Astrocyte (in vitro differentiated cells and primary cell): ENCODE measurements around the gene SLC19A1. TPM values are rescaled to one million over a fixed set of nuclear protein-coding genes. Genes with fewer than 3 reads are reported as not detected.

ENCODE experiments used
- DNase-seq: peaks from one replicate; pipeline ENCODE4 v3.0.0-alpha.2; 2010; ENCODE audit warnings: low read depth
- FAIRE-seq: peaks from 2 replicates; lab custom pipeline; 2011; peaks lifted over from hg19 to GRCh38; lab: Jason Lieb, UNC
- H2AFZ ChIP-seq: 2 replicates; pipeline ENCODE4 v1.6.0; 2012; ENCODE audit warnings: low read depth, low read length, inconsistent platforms
- H3K27ac ChIP-seq: 2 replicates; pipeline ENCODE4 v1.5.1; 2011; ENCODE audit warnings: low read depth, low read length, inconsistent platforms
- H3K27me3 ChIP-seq: 2 replicates; pipeline ENCODE4 v1.6.0; 2011; ENCODE audit warnings: low read length, inconsistent platforms; ENCODE audit not compliant: insufficient read depth
- H3K36me3 ChIP-seq: 2 replicates; pipeline ENCODE4 v1.5.1; 2011; ENCODE audit warnings: low read length, inconsistent platforms; ENCODE audit not compliant: insufficient read depth
- H3K4me1 ChIP-seq: 2 replicates; pipeline ENCODE4 v1.5.1; 2011; ENCODE audit warnings: low read length, inconsistent platforms; ENCODE audit not compliant: insufficient read depth
- H3K4me2 ChIP-seq: 2 replicates; pipeline ENCODE4 v1.6.0; 2012; ENCODE audit warnings: low read length, inconsistent platforms
- H3K4me3 ChIP-seq: 2 replicates; pipeline ENCODE4 v1.5.1; 2011; ENCODE audit warnings: low read depth, mild to moderate bottlenecking, low read length, inconsistent platforms; ENCODE audit not compliant: insufficient read depth
- H3K79me2 ChIP-seq: 2 replicates; pipeline ENCODE4 v1.6.0; 2012; ENCODE audit warnings: mild to moderate bottlenecking, low read length, inconsistent platforms; ENCODE audit not compliant: insufficient read depth
- H3K9ac ChIP-seq: 2 replicates; pipeline ENCODE4 v1.6.0; 2012; ENCODE audit warnings: mild to moderate bottlenecking, low read length, inconsistent platforms
- H3K9me3 ChIP-seq: 2 replicates; pipeline ENCODE4 v1.5.1; 2012; ENCODE audit warnings: low read depth, mild to moderate bottlenecking, low read length, inconsistent platforms; ENCODE audit not compliant: insufficient read depth
- H4K20me1 ChIP-seq: 2 replicates; pipeline ENCODE4 v1.6.0; 2012; ENCODE audit warnings: low read length, inconsistent platforms; ENCODE audit not compliant: insufficient read depth
- H3K27ac Mint-ChIP-seq: one replicate; pipeline ENCODE4 v1.8.0; 2021; ENCODE audit warnings: mild to moderate bottlenecking, mixed read lengths; ENCODE audit not compliant: unreplicated experiment
- H3K27me3 Mint-ChIP-seq: one replicate; pipeline ENCODE4 v1.8.0; 2021; ENCODE audit warnings: low read depth, mixed read lengths; ENCODE audit not compliant: unreplicated experiment
- H3K36me3 Mint-ChIP-seq: one replicate; pipeline ENCODE4 v1.8.0; 2021; ENCODE audit warnings: low read depth, mixed read lengths; ENCODE audit not compliant: unreplicated experiment
- H3K4me1 Mint-ChIP-seq: one replicate; pipeline ENCODE4 v1.8.0; 2021; ENCODE audit warnings: low read depth, mixed read lengths; ENCODE audit not compliant: unreplicated experiment
- H3K4me3 Mint-ChIP-seq: one replicate; pipeline ENCODE4 v1.8.0; 2021; ENCODE audit warnings: mild to moderate bottlenecking, moderate library complexity, mixed read lengths; ENCODE audit not compliant: unreplicated experiment
- H3K9me3 Mint-ChIP-seq: one replicate; pipeline ENCODE4 v1.8.0; 2021; ENCODE audit warnings: mild to moderate bottlenecking, mixed read lengths; ENCODE audit not compliant: unreplicated experiment
- EZH2 ChIP-seq: IDR thresholded peaks from 2 replicates; pipeline ENCODE4 v1.6.1; 2012; ENCODE audit warnings: mild to moderate bottlenecking, low read length, inconsistent platforms; ENCODE audit not compliant: insufficient read depth
- total RNA-seq: library from RNA; stranded (reverse); gene quantifications from 2 replicates; pipeline ENCODE4 v1.2.1, GENCODE V29; 2021
- TF ChIP-seq, protein P1 (sequence below): IDR thresholded peaks from 2 replicates; pipeline ENCODE4 v1.5.1; 2011; ENCODE audit warnings: low read depth, mild to moderate bottlenecking, inconsistent platforms, low read length, moderate library complexity; ENCODE audit not compliant: insufficient read depth

Gene SLC19A1
- total RNA-seq, 1 donor from 2014 or later = 11.7 TPM

DNA sequence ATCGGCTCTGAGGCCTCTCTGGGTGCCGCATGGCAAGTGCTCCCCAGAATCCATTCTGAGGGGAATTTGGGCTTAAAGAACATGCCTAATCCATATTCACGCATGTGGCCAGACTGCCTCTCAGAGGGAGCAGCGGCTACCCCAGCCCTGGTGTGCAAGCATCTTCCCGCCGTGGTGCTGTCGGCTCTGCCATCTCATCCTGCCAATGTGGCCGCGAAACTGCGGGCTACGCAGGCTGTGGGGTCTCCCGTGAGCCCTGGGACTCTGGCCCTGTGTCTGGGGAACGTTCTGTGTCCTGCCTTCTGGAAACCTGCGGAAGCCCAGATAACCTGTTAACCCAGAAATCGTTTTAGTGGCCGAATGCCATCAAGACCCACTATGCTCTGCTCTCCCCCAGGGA is 60.7 kb downstream of the SLC19A1 start:
- Histone ChIP-seq H3K9me3 (peaks cover 4% of the 10 kb centered on the region), H3K27me3 (no peaks in the 10 kb centered on the region), H2AFZ (no peak overlapping the region), H3K4me1 (peaks cover 5% of the 10 kb centered on the region), H3K27ac (no peak overlapping the region), H3K36me3 (peaks cover 4% of the 10 kb centered on the region), H3K9ac (no peak overlapping the region), H3K79me2 (no peaks in the 10 kb centered on the region), H4K20me1 (peaks cover 8% of the 10 kb centered on the region), H3K4me2 (no peak overlapping the region), H3K4me3 (no peak overlapping the region)
- H3K4me1 Mint-ChIP-seq = peaks cover 7% of the 10 kb centered on the region
- no peak overlapping the region for H3K4me3 Mint-ChIP-seq
- H3K9me3 Mint-ChIP-seq = no peaks in the 10 kb centered on the region
- peaks cover 9% of the 10 kb centered on the region for H3K36me3 Mint-ChIP-seq
- TF ChIP-seq EZH2 = no peak
- TF ChIP-seq, protein P1, sequence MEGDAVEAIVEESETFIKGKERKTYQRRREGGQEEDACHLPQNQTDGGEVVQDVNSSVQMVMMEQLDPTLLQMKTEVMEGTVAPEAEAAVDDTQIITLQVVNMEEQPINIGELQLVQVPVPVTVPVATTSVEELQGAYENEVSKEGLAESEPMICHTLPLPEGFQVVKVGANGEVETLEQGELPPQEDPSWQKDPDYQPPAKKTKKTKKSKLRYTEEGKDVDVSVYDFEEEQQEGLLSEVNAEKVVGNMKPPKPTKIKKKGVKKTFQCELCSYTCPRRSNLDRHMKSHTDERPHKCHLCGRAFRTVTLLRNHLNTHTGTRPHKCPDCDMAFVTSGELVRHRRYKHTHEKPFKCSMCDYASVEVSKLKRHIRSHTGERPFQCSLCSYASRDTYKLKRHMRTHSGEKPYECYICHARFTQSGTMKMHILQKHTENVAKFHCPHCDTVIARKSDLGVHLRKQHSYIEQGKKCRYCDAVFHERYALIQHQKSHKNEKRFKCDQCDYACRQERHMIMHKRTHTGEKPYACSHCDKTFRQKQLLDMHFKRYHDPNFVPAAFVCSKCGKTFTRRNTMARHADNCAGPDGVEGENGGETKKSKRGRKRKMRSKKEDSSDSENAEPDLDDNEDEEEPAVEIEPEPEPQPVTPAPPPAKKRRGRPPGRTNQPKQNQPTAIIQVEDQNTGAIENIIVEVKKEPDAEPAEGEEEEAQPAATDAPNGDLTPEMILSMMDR = no peak
- H3K27me3 Mint-ChIP-seq = no peaks in the 10 kb centered on the region
- H3K27ac Mint-ChIP-seq = no peak overlapping the region
- FAIRE-seq = no peak
- no peak for DNase-seq

DNA sequence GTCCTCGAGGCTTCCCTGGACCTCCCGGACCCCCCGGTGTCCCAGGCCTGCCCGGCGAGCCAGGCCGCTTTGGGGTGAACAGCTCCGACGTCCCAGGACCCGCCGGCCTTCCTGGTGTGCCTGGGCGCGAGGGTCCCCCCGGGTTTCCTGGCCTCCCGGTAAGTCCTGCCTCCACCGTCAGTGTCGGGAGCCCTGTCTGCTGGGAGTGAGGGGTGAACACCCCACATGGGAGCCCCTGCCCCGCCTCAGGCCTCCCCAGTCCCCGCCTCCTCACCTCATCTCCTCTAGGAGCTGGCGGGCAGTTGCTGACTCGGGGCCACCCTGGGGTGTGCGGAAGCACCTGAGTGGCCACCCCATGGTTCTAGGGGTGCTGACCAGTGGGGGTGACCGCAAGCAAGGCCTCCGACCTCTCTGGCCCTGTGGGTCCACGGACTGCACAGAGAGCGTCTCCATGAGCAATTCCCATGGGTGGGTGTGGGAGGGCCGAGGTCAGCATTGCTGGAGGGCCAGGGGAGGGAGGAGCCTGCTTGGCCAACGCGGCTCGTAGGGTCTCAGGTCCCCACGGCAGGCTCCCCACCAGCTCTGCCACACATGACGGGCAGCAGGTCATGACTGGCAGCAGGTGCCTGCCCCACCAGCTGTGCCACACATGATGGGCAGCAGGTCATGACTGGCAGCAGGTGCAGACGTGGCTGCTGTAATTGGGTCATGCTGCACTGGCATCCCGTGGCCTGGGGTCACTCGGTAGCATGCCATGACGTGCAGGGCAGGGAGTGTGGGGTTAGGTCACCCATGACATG is 61.3 kb downstream of the SLC19A1 start:
- Histone ChIP-seq H3K9ac (no peak overlapping the region), H3K9me3 (peaks cover 4% of the 10 kb centered on the region), H3K4me1 (peaks cover 5% of the 10 kb centered on the region), H3K4me3 (no peak overlapping the region), H3K4me2 (no peak overlapping the region), H3K79me2 (no peaks in the 10 kb centered on the region), H3K36me3 (peaks cover 4% of the 10 kb centered on the region), H3K27me3 (no peaks in the 10 kb centered on the region), H2AFZ (no peak overlapping the region), H4K20me1 (peaks cover 11% of the 10 kb centered on the region), H3K27ac (no peak overlapping the region)
- H3K4me1 Mint-ChIP-seq = peaks cover 9% of the 10 kb centered on the region
- no peak for DNase-seq
- H3K27ac Mint-ChIP-seq = no peak overlapping the region
- peaks cover 8% of the 10 kb centered on the region for H3K36me3 Mint-ChIP-seq
- FAIRE-seq = no peak
- no peak for TF ChIP-seq EZH2
- TF ChIP-seq, protein P1 = no peak
- H3K9me3 Mint-ChIP-seq = no peaks in the 10 kb centered on the region
- no peak overlapping the region for H3K4me3 Mint-ChIP-seq
- no peaks in the 10 kb centered on the region for H3K27me3 Mint-ChIP-seq
